HepG2 (cell line): ENCODE results near the gene BABAM1. TPM values are rescaled to one million over a fixed set of nuclear protein-coding genes. Genes with fewer than 3 reads are reported as not detected.

ENCODE experiments used
- ADNP ChIP-seq: sonication (generic); formaldehyde crosslinking; IDR thresholded peaks from 2 replicates; pipeline ENCODE4 v1.4.0; 2020; ENCODE audit warnings: missing genetic modification reagents
- ASH2L ChIP-seq: fragments of 300-600, 200-600 bp; sonication (generic); IDR thresholded peaks from 2 replicates; pipeline ENCODE4 v1.7.0; 2017; ENCODE audit warnings: low read depth, mild to moderate bottlenecking, moderate library complexity, mixed read lengths, low read length; ENCODE audit not compliant: insufficient read length
- MXD3 ChIP-seq: IDR thresholded peaks from 2 replicates; pipeline ENCODE4 v1.6.1; 2016; ENCODE audit warnings: mild to moderate bottlenecking, missing biosample characterization, missing genetic modification reagents
- NFIB ChIP-seq: sonication (generic); formaldehyde crosslinking; IDR thresholded peaks from 2 replicates; pipeline ENCODE4 v1.9.0; 2021; ENCODE audit warnings: missing genetic modification reagents, mild to moderate bottlenecking, borderline replicate concordance
- NR2F6 ChIP-seq, 2 experiments: IDR thresholded peaks; 2 replicates each; pipeline ENCODE4 v1.6.1; 2016; ENCODE audit warnings: antibody characterized with exemption in 1 of 2, mild to moderate bottlenecking in 1 of 2
- SAFB2 ChIP-seq: sonication (generic); formaldehyde crosslinking; IDR thresholded peaks from 2 replicates; pipeline ENCODE4 v1.5.1; 2020; ENCODE audit warnings: missing genetic modification reagents, low read depth, mild to moderate bottlenecking, borderline replicate concordance
- SUZ12 ChIP-seq: fragments of 150-350 bp; IDR thresholded peaks from 2 replicates; pipeline ENCODE4 v1.6.1; 2014; ENCODE audit warnings: low read depth, low read length
- TCF7 ChIP-seq: sonication (generic); IDR thresholded peaks from 2 replicates; pipeline ENCODE4 v1.6.1; 2016; ENCODE audit warnings: antibody characterized with exemption, low read depth
- TFE3 ChIP-seq: IDR thresholded peaks from 2 replicates; pipeline ENCODE4 v1.6.1; 2016
- ZGPAT ChIP-seq: IDR thresholded peaks from 2 replicates; pipeline ENCODE4 v1.6.1; 2016; ENCODE audit warnings: mild to moderate bottlenecking
- ZNF136 ChIP-seq: sonication (generic); formaldehyde crosslinking; IDR thresholded peaks from 2 replicates; pipeline ENCODE4 v1.8.1; 2022; ENCODE audit warnings: low read depth, mild to moderate bottlenecking, moderate library complexity, missing genetic modification reagents
- ZNF280D ChIP-seq: sonication (generic); formaldehyde crosslinking; IDR thresholded peaks from 2 replicates; pipeline ENCODE4 v1.5.1; 2020; ENCODE audit warnings: mild to moderate bottlenecking, missing genetic modification reagents
- ZNF549 ChIP-seq: sonication (generic); formaldehyde crosslinking; IDR thresholded peaks from 2 replicates; pipeline ENCODE4 v1.5.0; 2020; ENCODE audit warnings: missing genetic modification reagents
- ZNF550 ChIP-seq: sonication (generic); formaldehyde crosslinking; IDR thresholded peaks from 2 replicates; pipeline ENCODE4 v1.4.0; 2020; ENCODE audit warnings: mild to moderate bottlenecking, missing genetic modification reagents, borderline replicate concordance
- ZNF556 ChIP-seq: sonication (generic); formaldehyde crosslinking; IDR thresholded peaks from 2 replicates; pipeline ENCODE4 v1.4.0; 2020; ENCODE audit warnings: mild to moderate bottlenecking, missing genetic modification reagents, borderline replicate concordance
- ZNF576 ChIP-seq: sonication (generic); formaldehyde crosslinking; IDR thresholded peaks from 2 replicates; pipeline ENCODE4 v1.4.0; 2020; ENCODE audit warnings: mild to moderate bottlenecking, missing genetic modification reagents
- ZNF782 ChIP-seq: sonication (generic); formaldehyde crosslinking; IDR thresholded peaks from 2 replicates; pipeline ENCODE4 v1.4.0; 2020; ENCODE audit warnings: missing genetic modification reagents, mild to moderate bottlenecking, borderline replicate concordance
- polyA plus RNA-seq, 8 experiments: library from polyadenylated mRNA; depleted of rRNA in 3 of 8; stranded (reverse) in 7 of 8; unstranded in 1 of 8; fragments of >200 nt; fragmentation: Illumina TruSeq in 4 of 8; extraction: Trizol in 4 of 8; gene quantifications; 2 replicates each; pipeline versions ENCODE4 v1.2.1 to v1.2.3, GENCODE V29; 2011 to 2016; ENCODE audit warnings: low read depth in 4 of 8, missing spikeins in 1 of 8, mixed read lengths in 1 of 8; ENCODE audit not compliant: insufficient read depth in 1 of 8
- total RNA-seq, 5 experiments: library from RNA; depleted of rRNA; stranded (reverse); fragments of >200 nt; fragmentation: Illumina TruSeq; extraction: Trizol; gene quantifications; 2 replicates each; pipeline ENCODE4 v1.2.3, GENCODE V29; 2016; ENCODE audit warnings: low read depth in 1 of 5

Gene BABAM1
- total and polyA plus RNA-seq, 2 of the 13 experiments (the other 11 are each of a cell fraction or from before 2014, with no cell fraction given) = 70.0 to 82.0 TPM

- TF ChIP-seq ZNF280D (no peak), TFE3 (CRISPR knock-in tag) (peak; percentile 72; the same call in 1 of the 2 replicates), NR2F6 (IDR thresholded peaks at IDR 0.05) (no peak), NR2F6 (CRISPR knock-in tag; IDR thresholded peaks at IDR 0.05) (0 out of 2 replicates have a peak, but pooled peaks have one; percentile 30), TCF7 (no peak), SAFB2 (CRISPR knock-in tag) (no peak), ZGPAT (peak; percentile 72), NFIB (CRISPR knock-in tag) (no peak), ZNF550 (no peak), ZNF549 (no peak), ZNF136 (no peak), ADNP (peak; percentile 65; the same call in 1 of the 2 replicates), ZNF556 (CRISPR knock-in tag) (peak; percentile 21; the same call in 1 of the 2 replicates), MXD3 (CRISPR knock-in tag) (peak; percentile 66; the same call in 1 of the 2 replicates), ZNF576 (CRISPR knock-in tag) (no peak), ZNF782 (CRISPR knock-in tag) (no peak), SUZ12 (no peak), ASH2L (no peak)
These were observed 12.1 kb upstream of the BABAM1 start (continued) for GRCh38 chr19:17255150-17255621.
